A673 (cell line): Measurements from ENCODE around the gene ZNF621. TPM values are rescaled to one million over a fixed set of nuclear protein-coding genes. Genes with fewer than 3 reads are reported as not detected.

Source experiments
- BruUV-seq: library from RNA; stranded (reverse); fragments of 400-500 nt; replicated peaks from 2 replicates; lab custom pipeline; 2021; lab: Mats Ljungman, UMichigan
- CTCF ChIA-PET: fragments of 300-600 bp; sonication (Branson Sonifier 250); formaldehyde crosslinking; loops from one replicate; lab custom pipeline; 2022; ENCODE audit warnings: antibody characterized with exemption; lab: Charles Lee
- POLR2A ChIA-PET: fragments of 300-600 bp; sonication (Branson Sonifier 250); formaldehyde crosslinking; loops from one replicate; lab custom pipeline; 2022; ENCODE audit warnings: antibody characterized with exemption; ENCODE audit not compliant: low non-redundant PET; lab: Charles Lee
- DNase-seq: peaks from one replicate; pipeline ENCODE4 v3.0.0-alpha.2; 2015; ENCODE audit warnings: low spot score
- H3K27ac ChIP-seq: fragments of 200-600 bp; sonication (generic); 2 replicates; pipeline ENCODE4 v1.5.1; 2016; ENCODE audit warnings: mixed run types, low read depth, mild to moderate bottlenecking, mixed read lengths, antibody characterized with exemption, low read length; ENCODE audit not compliant: poor library complexity, severe bottlenecking
- H3K27me3 ChIP-seq: fragments of 200-600 bp; sonication (generic); replicated peaks from 2 replicates; pipeline ENCODE4 v1.6.1; 2017; ENCODE audit warnings: mixed run types, low read depth, mild to moderate bottlenecking, mixed read lengths, antibody characterized with exemption, low read length; ENCODE audit not compliant: insufficient read depth, poor library complexity
- H3K36me3 ChIP-seq: fragments of 200-600 bp; sonication (generic); 2 replicates; pipeline ENCODE4 v1.6.1; 2016; ENCODE audit warnings: mixed run types, mild to moderate bottlenecking, mixed read lengths, antibody characterized with exemption, low read length; ENCODE audit not compliant: insufficient read depth, poor library complexity, severe bottlenecking
- H3K4me1 ChIP-seq: fragments of 200-600 bp; sonication (generic); 2 replicates; pipeline ENCODE4 v1.6.1; 2017; ENCODE audit warnings: mixed run types, mild to moderate bottlenecking, mixed read lengths, antibody characterized with exemption, low read length; ENCODE audit not compliant: insufficient read depth, poor library complexity, severe bottlenecking
- H3K4me3 ChIP-seq: fragments of 200-600 bp; sonication (generic); 2 replicates; pipeline ENCODE4 v1.5.1; 2016; ENCODE audit warnings: low read depth, mixed run types, mild to moderate bottlenecking, mixed read lengths, low read length; ENCODE audit not compliant: poor library complexity, severe bottlenecking
- H3K9me3 ChIP-seq: fragments of 200-600 bp; sonication (generic); 2 replicates; pipeline ENCODE4 v1.6.1; 2016; ENCODE audit warnings: mixed run types, low read depth, mild to moderate bottlenecking, mixed read lengths, antibody characterized with exemption, low read length; ENCODE audit not compliant: poor library complexity, severe bottlenecking
- EZH2 ChIP-seq: fragments of 200-600 bp; sonication (generic); IDR thresholded peaks from 2 replicates; pipeline ENCODE4 v1.6.1; 2017; ENCODE audit warnings: borderline replicate concordance, low read depth, mild to moderate bottlenecking, mixed read lengths, antibody characterized with exemption, low read length; ENCODE audit not compliant: poor library complexity, severe bottlenecking
- intact Hi-C: fragments of 100-400 bp; cut with micrococcal nuclease; formaldehyde crosslinking; loops from one replicate; pipeline ENCODE4 v1.10.0; 2022; ENCODE audit not compliant: unreplicated experiment
- total RNA-seq: library from RNA; stranded (reverse); gene quantifications from 2 replicates; pipeline ENCODE4 v1.2.3, GENCODE V29; 2021
- TF ChIP-seq, protein P1 (sequence below): fragments of 300-800, 200-600 bp; sonication (generic); conservative IDR thresholded peaks from 2 replicates; pipeline ENCODE4 v1.5.1; 2017; ENCODE audit warnings: low read depth, mild to moderate bottlenecking, antibody characterized with exemption, low read length, moderate library complexity, mixed read lengths

ZNF621 gene
- total RNA-seq, 1 experiment from 2014 or later, result 9.9 TPM

DNA sequence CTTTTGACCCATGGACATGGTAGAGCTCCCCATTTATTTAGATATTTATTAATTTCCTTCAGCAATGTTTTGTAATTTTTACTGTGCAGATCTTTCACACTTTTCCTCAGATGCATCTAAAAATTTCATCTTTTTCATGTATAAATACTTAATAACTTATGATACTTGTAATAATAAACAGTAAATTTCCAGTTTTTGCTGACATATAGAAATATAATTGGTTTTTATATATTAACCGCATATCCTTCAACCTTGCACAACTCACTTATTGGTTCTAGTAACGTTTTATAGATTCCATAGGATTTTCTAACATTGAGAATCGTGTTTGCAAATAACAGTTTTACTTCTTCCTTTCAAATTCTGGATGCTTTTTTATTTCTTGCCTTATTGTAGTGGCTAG is 3.5 kb upstream of the ZNF621 start:
- TF ChIP-seq EZH2, result no peak
- TF ChIP-seq, protein P1, sequence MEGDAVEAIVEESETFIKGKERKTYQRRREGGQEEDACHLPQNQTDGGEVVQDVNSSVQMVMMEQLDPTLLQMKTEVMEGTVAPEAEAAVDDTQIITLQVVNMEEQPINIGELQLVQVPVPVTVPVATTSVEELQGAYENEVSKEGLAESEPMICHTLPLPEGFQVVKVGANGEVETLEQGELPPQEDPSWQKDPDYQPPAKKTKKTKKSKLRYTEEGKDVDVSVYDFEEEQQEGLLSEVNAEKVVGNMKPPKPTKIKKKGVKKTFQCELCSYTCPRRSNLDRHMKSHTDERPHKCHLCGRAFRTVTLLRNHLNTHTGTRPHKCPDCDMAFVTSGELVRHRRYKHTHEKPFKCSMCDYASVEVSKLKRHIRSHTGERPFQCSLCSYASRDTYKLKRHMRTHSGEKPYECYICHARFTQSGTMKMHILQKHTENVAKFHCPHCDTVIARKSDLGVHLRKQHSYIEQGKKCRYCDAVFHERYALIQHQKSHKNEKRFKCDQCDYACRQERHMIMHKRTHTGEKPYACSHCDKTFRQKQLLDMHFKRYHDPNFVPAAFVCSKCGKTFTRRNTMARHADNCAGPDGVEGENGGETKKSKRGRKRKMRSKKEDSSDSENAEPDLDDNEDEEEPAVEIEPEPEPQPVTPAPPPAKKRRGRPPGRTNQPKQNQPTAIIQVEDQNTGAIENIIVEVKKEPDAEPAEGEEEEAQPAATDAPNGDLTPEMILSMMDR, result no peak
- Histone ChIP-seq H3K27me3 (no peaks in the 10 kb centered on the region), H3K9me3 (no peaks in the 10 kb centered on the region), H3K4me1 (no peaks in the 10 kb centered on the region), H3K36me3 (no peaks in the 10 kb centered on the region), H3K4me3 (no peak overlapping the region), H3K27ac (no peak overlapping the region)
- ChIA-PET POLR2A (no interaction called here), CTCF (no interaction called here)
- no peak for DNase-seq
- no TSS peak for BruUV-seq
- intact Hi-C loops, result no loop called here

GRCh38 chr3:40523781-40524180 is 979 bp upstream of the ZNF621 start:
- Histone ChIP-seq H3K36me3 (no peaks in the 10 kb centered on the region), H3K27ac (no peak overlapping the region), H3K9me3 (no peaks in the 10 kb centered on the region), H3K27me3 (no peaks in the 10 kb centered on the region), H3K4me3 (no peak overlapping the region), H3K4me1 (no peaks in the 10 kb centered on the region)
- intact Hi-C loops, result no loop called here
- POLR2A ChIA-PET, result no interaction called here
- CTCF ChIA-PET, result no interaction called here
- no peak for DNase-seq
- no TSS peak for BruUV-seq
- TF ChIP-seq, protein P1, result no peak
- TF ChIP-seq EZH2, result no peak

DNA sequence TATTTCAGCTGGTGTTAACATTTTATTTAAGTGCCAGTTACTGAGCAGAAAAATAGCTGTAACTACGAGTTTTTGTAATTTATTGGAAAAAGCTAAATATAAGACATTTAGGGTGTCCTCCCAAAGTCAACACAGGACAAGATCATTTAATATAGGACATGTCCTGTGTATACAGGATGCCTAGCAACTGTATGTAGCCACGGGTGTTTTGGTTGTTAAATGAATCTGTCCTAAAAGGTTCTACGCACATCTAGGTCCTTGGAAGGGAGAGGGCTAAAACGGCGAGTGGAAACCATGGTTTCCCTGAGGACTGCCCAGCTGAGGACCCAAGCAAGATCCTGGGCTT is 565 bp upstream of the ZNF621 start:
- CTCF ChIA-PET, result no interaction called here
- TF ChIP-seq, protein P1, result no peak
- no peak for TF ChIP-seq EZH2

More for the DNA sequence above, 565 bp upstream of the ZNF621 start:
- Histone ChIP-seq H3K4me1 (no peaks in the 10 kb centered on the region), H3K27ac (no peak overlapping the region), H3K36me3 (no peaks in the 10 kb centered on the region), H3K27me3 (no peaks in the 10 kb centered on the region), H3K9me3 (no peaks in the 10 kb centered on the region), H3K4me3 (peak overlapping the region; percentile 75)
- POLR2A ChIA-PET, result no interaction called here
- no peak for DNase-seq
- BruUV-seq, result TSS peak; percentile 90
- intact Hi-C loops, result no loop called here
